Keratinocyte (primary cell): ENCODE measurements around the gene TIAM1. TPM values are rescaled to one million over a fixed set of nuclear protein-coding genes. Genes with fewer than 3 reads are reported as not detected.
A peak's percentile ranks its signal among the peaks of the same experiment; 100 is the strongest.

Experiments used
- DNase-seq: peaks from one replicate; pipeline ENCODE4 v3.0.0-alpha.2; 2011; ENCODE audit warnings: low read depth, missing footprints, low spot score
- FAIRE-seq: peaks from 2 replicates; lab custom pipeline; 2011; peaks lifted over from hg19 to GRCh38; lab: Jason Lieb, UNC
- H2AFZ ChIP-seq: 2 replicates; pipeline ENCODE4 v1.6.0; 2012; ENCODE audit warnings: low read length, control low read depth, inconsistent platforms; ENCODE audit not compliant: control insufficient read depth
- H3K27ac ChIP-seq: 2 replicates; pipeline ENCODE4 v1.5.1; 2011; ENCODE audit warnings: low read length; ENCODE audit not compliant: control insufficient read depth, insufficient read depth
- H3K27me3 ChIP-seq: 3 replicates; pipeline ENCODE4 v1.6.0; 2011; ENCODE audit warnings: low read length; ENCODE audit not compliant: control insufficient read depth, insufficient read depth; ENCODE audit errors: extremely low read depth
- H3K36me3 ChIP-seq, 2 experiments: 2 replicates in 1 of 2; 3 replicates in 1 of 2; pipeline ENCODE4 v1.5.1; 2011; ENCODE audit warnings: low read length in 2 of 2, mild to moderate bottlenecking in 1 of 2; ENCODE audit not compliant: control insufficient read depth in 2 of 2, insufficient read depth in 2 of 2; ENCODE audit errors: extremely low read depth in 1 of 2
- H3K4me1 ChIP-seq: 3 replicates; pipeline ENCODE4 v1.5.1; 2011; ENCODE audit warnings: low read length; ENCODE audit not compliant: control insufficient read depth, insufficient read depth; ENCODE audit errors: extremely low read depth
- H3K4me2 ChIP-seq: 3 replicates; pipeline ENCODE4 v1.6.0; 2011; ENCODE audit warnings: low read depth, low read length; ENCODE audit not compliant: control insufficient read depth, insufficient read depth; ENCODE audit errors: extremely low read depth
- H3K4me3 ChIP-seq, 3 experiments: fragments of 200-600 bp in 1 of 3; sonication (generic) in 1 of 3; 2 replicates in 2 of 3; 3 replicates in 1 of 3; pipeline ENCODE4 v1.5.1; 2011 to 2016; ENCODE audit warnings: low read length in 3 of 3, mild to moderate bottlenecking in 3 of 3, control low read depth in 2 of 3, inconsistent platforms in 1 of 3, low read depth in 1 of 3, mixed read lengths in 1 of 3, mixed run types in 1 of 3, moderate library complexity in 1 of 3; ENCODE audit not compliant: control insufficient read depth in 2 of 3, insufficient read depth in 2 of 3; ENCODE audit errors: extremely low read depth in 1 of 3
- H3K79me2 ChIP-seq: 2 replicates; pipeline ENCODE4 v1.6.0; 2012; ENCODE audit warnings: low read length; ENCODE audit not compliant: control insufficient read depth, insufficient read depth
- H3K9ac ChIP-seq: 3 replicates; pipeline ENCODE4 v1.6.0; 2011; ENCODE audit warnings: low read length; ENCODE audit not compliant: control insufficient read depth, insufficient read depth; ENCODE audit errors: extremely low read depth
- H3K9me1 ChIP-seq: 3 replicates; pipeline ENCODE4 v1.6.0; 2011; ENCODE audit warnings: low read length; ENCODE audit not compliant: control insufficient read depth, insufficient read depth; ENCODE audit errors: extremely low read depth
- H3K9me3 ChIP-seq: 2 replicates; pipeline ENCODE4 v1.5.1; 2012; ENCODE audit warnings: low read depth, low read length; ENCODE audit not compliant: control insufficient read depth
- H4K20me1 ChIP-seq: 3 replicates; pipeline ENCODE4 v1.6.0; 2011; ENCODE audit warnings: low read length; ENCODE audit not compliant: control insufficient read depth, insufficient read depth; ENCODE audit errors: extremely low read depth
- CTCF ChIP-seq, 3 experiments: IDR thresholded peaks in 1 of 3; conservative IDR thresholded peaks in 1 of 3; optimal IDR thresholded peaks in 1 of 3; 2 replicates in 2 of 3; 3 replicates in 1 of 3; pipeline versions ENCODE3 to v1.5.1; 2011; ENCODE audit warnings: low read length in 3 of 3, mild to moderate bottlenecking in 3 of 3, moderate library complexity in 2 of 3, control low read depth in 1 of 3, inconsistent platforms in 1 of 3; ENCODE audit not compliant: insufficient read depth in 2 of 3; ENCODE audit errors: extremely low read depth in 1 of 3
- EZH2 ChIP-seq: IDR thresholded peaks from one replicate; pipeline ENCODE4 v1.6.1; 2012; ENCODE audit warnings: inconsistent platforms, mild to moderate bottlenecking, low read length, moderate library complexity
- dilution Hi-C: fragments of 300-500 bp; cut with MboI; formaldehyde crosslinking; loops from one replicate; pipeline ENCODE4 v1.7.0; 2020; ENCODE audit warnings: low sequenced_read_pairs; ENCODE audit not compliant: extremely low pct_ligation_motif_present
- polyA plus RNA-seq, 5 experiments: library from polyadenylated mRNA; depleted of rRNA in 3 of 5; stranded (reverse) in 3 of 5; stranded (forward) in 1 of 5; unstranded in 1 of 5; fragments of >200 nt; gene quantifications; 1 replicate in 1 of 5; 2 replicates in 3 of 5; 3 replicates in 1 of 5; pipeline versions ENCODE4 v1.2.1 to v1.2.3, GENCODE V29; 2011 to 2012; ENCODE audit warnings: missing spikeins in 2 of 5, low read depth in 1 of 5, low replicate concordance in 1 of 5

Gene TIAM1
- polyA plus RNA-seq, 1 donor (not counting 4 experiments of a cell fraction or from before 2014, with no cell fraction given): 8.3 TPM

GRCh38 chr21:31352836-31353235, 8.8 kb upstream of the TIAM1 start:
- no peaks in the 10 kb centered on the region for H3K9me1 ChIP-seq
- dilution Hi-C loops: no loop called here
- no peak overlapping the region for H3K4me3 ChIP-seq
- no peak for DNase-seq
- FAIRE-seq: no peak
- H3K9me3 ChIP-seq: no peaks in the 10 kb centered on the region
- no peaks in the 10 kb centered on the region for H3K79me2 ChIP-seq
- H2AFZ ChIP-seq: no peak overlapping the region
- H3K36me3 ChIP-seq: no peaks in the 10 kb centered on the region
- H3K9ac ChIP-seq: no peak overlapping the region
- TF ChIP-seq CTCF (optimal IDR thresholded peaks at IDR 0.05 in 1 of 3, IDR thresholded peaks at IDR 0.05 in 1 of 3, conservative IDR thresholded peaks at IDR 0.05 in 1 of 3; ENCODE audit: extremely low read depth in 1 of 3, insufficient read depth in 2 of 3, low read length in 3 of 3): no peak
- TF ChIP-seq EZH2: no peak
- H3K4me2 ChIP-seq: no peak overlapping the region
- no peaks in the 10 kb centered on the region for H3K27me3 ChIP-seq
- H3K4me1 ChIP-seq: peaks cover 41% of the 10 kb centered on the region
- H3K27ac ChIP-seq: peak overlapping the region; percentile 91
- H4K20me1 ChIP-seq: no peaks in the 10 kb centered on the region

- Histone ChIP-seq H3K79me2 (no peaks in the 10 kb centered on the region), H4K20me1 (no peaks in the 10 kb centered on the region), H3K27ac (peak overlapping the region; percentile 67), H3K4me3 (no peak overlapping the region), H3K4me2 (no peak overlapping the region), H3K9me3 (no peaks in the 10 kb centered on the region), H2AFZ (no peak overlapping the region), H3K9me1 (no peaks in the 10 kb centered on the region), H3K4me1 (peaks cover 41% of the 10 kb centered on the region), H3K36me3 (no peaks in the 10 kb centered on the region), H3K27me3 (no peaks in the 10 kb centered on the region), H3K9ac (peak overlapping the region; percentile 38)
- FAIRE-seq (no peak), DNase-seq (no peak)
- TF ChIP-seq EZH2: no peak
- no peak for TF ChIP-seq CTCF (optimal IDR thresholded peaks at IDR 0.05 in 1 of 3, IDR thresholded peaks at IDR 0.05 in 1 of 3, conservative IDR thresholded peaks at IDR 0.05 in 1 of 3; ENCODE audit: extremely low read depth in 1 of 3, insufficient read depth in 2 of 3, low read length in 3 of 3)
- dilution Hi-C loops: no loop called here
These were observed 7.9 kb upstream of the TIAM1 start for GRCh38 chr21:31351960-31352359.
